Hematopoietic multipotent progenitor cell treated with erythropoietin and hydrocortisone succinate and interleukin-3 and kit ligand, for 8 days (in vitro differentiated cells): ENCODE measurements around the gene CORO6.
A peak's percentile ranks its signal among the peaks of the same experiment; 100 is the strongest.

Experiments
- DNase-seq: peaks from one replicate; pipeline ENCODE4 v3.0.0-alpha.2; 2015

Gene CORO6

GRCh38 chr17:29576214-29577000 is 46.3 kb downstream of the CORO6 start:
- DNase-seq, result no peak

GRCh38 chr17:29575511-29576213 is 47.0 kb downstream of the CORO6 start:
- DNase-seq, result no peak

- no peak for DNase-seq
Observed at GRCh38 chr17:29574732-29575510, 47.8 kb downstream of the CORO6 start.

GRCh38 chr17:29573871-29574731 is 48.6 kb downstream of the CORO6 start:
- DNase-seq, result no peak

- DNase-seq, result no peak
Observed at GRCh38 chr17:29573558-29573869, 49.2 kb downstream of the CORO6 start.

GRCh38 chr17:29572691-29573557 is 49.8 kb downstream of the CORO6 start:
- DNase-seq, result peak; percentile 42

GRCh38 chr17:29571883-29572681 is 50.6 kb downstream of the CORO6 start:
- DNase-seq, result no peak

- DNase-seq, result no peak
Observed at GRCh38 chr17:29571486-29571882, 51.2 kb downstream of the CORO6 start.

- no peak for DNase-seq
Observed at GRCh38 chr17:29570521-29570920, 52.2 kb downstream of the CORO6 start.

GRCh38 chr17:29569245-29569950 is 53.3 kb downstream of the CORO6 start:
- DNase-seq, result no peak

GRCh38 chr17:29568331-29569244 is 54.1 kb downstream of the CORO6 start, which contains the start of gene TP53I13:
Gene TP53I13, plus strand, starts transcription at chr17:29568701. Its CDS starts 58 bp downstream, at chr17:29568759.
- peak; percentile 75 for DNase-seq

GRCh38 chr17:29567554-29568330 is 55.0 kb downstream of the CORO6 start:
- DNase-seq, result peak; percentile 64

GRCh38 chr17:29567304-29567553 is 55.5 kb downstream of the CORO6 start:
- peak; percentile 9 for DNase-seq

- peak; percentile 48 for DNase-seq
Observed at GRCh38 chr17:29566473-29567303, 56.0 kb downstream of the CORO6 start, which contains the start of gene ABHD15. Gene ABHD15, minus strand, starts transcription at chr17:29567037. Its CDS starts 71 bp downstream, at chr17:29566966.

- DNase-seq, result peak; percentile 43
Observed at GRCh38 chr17:29565643-29566472, 56.9 kb downstream of the CORO6 start.
